Activated CD4-positive, CD25-positive, alpha-beta regulatory T cell treated with anti-CD3 and anti-CD28 coated beads, Interleukin-2, amount 50 U/mL, for 24 hours (primary cell): ENCODE data around the gene SH3RF3.

Experiments
- ATAC-seq, 2 donors: fragments of 150-1000 bp; cut with Tn5 transposase; one replicate each; pipeline ENCODE4 v1.10.0; 2021; ENCODE audit warnings: mild to moderate bottlenecking in 1 of 2, moderate library complexity in 1 of 2

Gene SH3RF3

GRCh38 chr2:109342256-109342850 is 213.3 kb downstream of the SH3RF3 start:
- no peak for ATAC-seq

- ATAC-seq = no peak
Observed at GRCh38 chr2:109342930-109343329, 213.9 kb downstream of the SH3RF3 start.

- ATAC-seq = no peak
Observed at GRCh38 chr2:109343460-109343859, 214.5 kb downstream of the SH3RF3 start.

- no peak for ATAC-seq
Observed at GRCh38 chr2:109344270-109344805, 215.3 kb downstream of the SH3RF3 start.

- ATAC-seq = no peak
Observed at GRCh38 chr2:109345091-109345490, 216.1 kb downstream of the SH3RF3 start.

- ATAC-seq = no peak
Observed at GRCh38 chr2:109345653-109346480, 216.9 kb downstream of the SH3RF3 start.

GRCh38 chr2:109346601-109347228 is 217.7 kb downstream of the SH3RF3 start:
- no peak for ATAC-seq

- ATAC-seq = no peak
Observed at GRCh38 chr2:109347626-109348025, 218.6 kb downstream of the SH3RF3 start.

- no peak for ATAC-seq
Observed at GRCh38 chr2:109348190-109348589, 219.2 kb downstream of the SH3RF3 start.

- ATAC-seq = peak; percentile 73 to 76
Observed at GRCh38 chr2:109348671-109349502, 219.9 kb downstream of the SH3RF3 start.

- no peak for ATAC-seq
Observed at GRCh38 chr2:109349503-109350465, 220.8 kb downstream of the SH3RF3 start.

GRCh38 chr2:109350526-109350925 is 221.5 kb downstream of the SH3RF3 start:
- no peak for ATAC-seq

- peak in 1 of 2 donors; percentile 52 for ATAC-seq
Observed at GRCh38 chr2:109351164-109351756, 222.3 kb downstream of the SH3RF3 start.

- no peak for ATAC-seq
Observed at GRCh38 chr2:109352056-109352897, 223.3 kb downstream of the SH3RF3 start.

GRCh38 chr2:109352898-109353689 is 224.1 kb downstream of the SH3RF3 start:
- ATAC-seq = no peak

GRCh38 chr2:109353806-109354745 is 225.1 kb downstream of the SH3RF3 start:
- ATAC-seq = no peak

- no peak for ATAC-seq
Observed at GRCh38 chr2:109355192-109355843, 226.3 kb downstream of the SH3RF3 start.
